DMS 273 treated with DMSO at 0.1 percent for 48 hours (cell line): ENCODE measurements around the gene DOCK2.
"Not testable (repeated sequence)": the region's sequence is repeated elsewhere in the genome, so short reads cannot be mapped to it uniquely, and the experiment has no call there.

ENCODE experiments used
- DNase-seq: peaks from one replicate; lab custom pipeline; 2025; lab: John Stamatoyannopoulos, UW

DOCK2 gene

GRCh38 chr5:169789417-169789940 is 152.4 kb downstream of the DOCK2 start:
- DNase-seq: no peak

DNA sequence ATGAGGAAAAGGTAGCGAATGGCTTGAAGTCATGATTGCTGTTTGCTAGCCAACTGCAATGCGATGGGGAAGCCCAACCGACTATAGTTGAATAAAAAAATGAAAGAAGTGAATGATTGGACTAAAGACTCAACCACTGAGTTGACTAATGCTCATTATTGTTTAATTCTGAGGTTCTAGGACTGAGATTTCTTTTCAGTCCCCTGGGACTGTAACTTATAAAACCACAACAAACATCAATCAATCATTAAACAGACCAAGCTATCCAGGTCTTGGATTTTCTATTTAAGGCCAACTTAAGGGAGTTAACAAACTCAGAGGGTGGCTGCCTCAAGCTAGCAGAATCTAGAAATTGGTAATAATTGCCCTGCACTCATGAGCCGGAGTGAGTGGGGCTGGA is 154.2 kb downstream of the DOCK2 start:
- no peak for DNase-seq

DNA sequence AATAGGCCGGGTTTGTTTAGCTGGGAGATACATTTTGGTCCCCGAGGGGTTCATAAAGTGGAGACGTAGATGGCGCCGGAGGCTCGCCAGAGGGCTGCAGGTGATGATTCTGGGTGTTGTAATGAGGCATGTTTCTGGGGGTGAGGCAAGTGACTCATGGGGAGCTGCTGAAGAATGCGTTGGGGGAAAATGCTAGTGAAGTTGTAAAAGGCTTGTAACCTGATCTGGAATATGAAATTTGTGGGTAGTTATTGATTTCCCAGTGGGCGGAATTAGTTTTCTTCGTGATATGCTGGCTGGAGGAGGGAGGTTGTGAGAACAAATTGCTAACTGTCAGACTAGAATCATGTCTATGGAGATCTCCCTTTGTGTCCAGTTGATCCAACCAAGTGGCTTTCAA is 158.3 kb downstream of the DOCK2 start:
- no peak for DNase-seq

DNA sequence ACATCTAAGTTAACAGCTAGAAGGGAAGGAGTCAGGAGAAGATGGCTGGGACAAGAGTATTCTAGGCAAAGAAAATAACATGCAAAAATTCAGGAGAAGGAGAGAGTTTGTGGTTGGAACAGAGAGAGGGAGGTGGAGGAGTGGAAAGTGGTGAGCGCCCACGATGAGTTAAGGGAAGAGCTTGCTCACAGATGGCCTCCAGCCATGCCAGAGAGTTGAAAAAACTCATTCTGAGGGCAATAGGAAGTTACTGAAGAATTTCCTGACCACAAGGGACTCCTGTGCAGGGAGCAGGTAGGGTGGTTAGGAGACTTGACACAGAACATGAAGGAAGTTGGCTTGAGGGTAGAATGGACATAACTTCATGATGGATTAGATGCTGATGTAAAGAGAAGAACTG is 159.7 kb downstream of the DOCK2 start:
- DNase-seq: no peak

- DNase-seq: no peak
Observed at GRCh38 chr5:169797577-169797976, 160.5 kb downstream of the DOCK2 start.

DNA sequence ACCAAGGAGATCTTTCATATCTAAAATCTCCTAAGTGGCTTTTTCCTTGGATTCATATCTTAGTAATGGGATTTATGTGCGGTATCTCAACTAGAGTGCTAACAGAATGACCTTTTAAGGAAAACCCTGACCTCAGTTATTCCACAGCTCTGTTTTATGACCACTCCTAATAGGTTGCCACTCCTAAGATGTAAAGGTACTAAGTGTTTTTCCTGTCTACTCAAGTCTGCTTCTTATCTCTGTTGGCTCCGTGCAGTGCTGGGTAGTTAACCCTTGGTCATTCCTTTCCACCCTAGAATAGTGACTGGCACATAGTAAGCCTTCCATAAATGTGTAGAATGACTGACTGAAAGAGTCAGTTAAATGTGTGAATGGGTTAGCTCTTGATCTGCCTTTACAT is 161.4 kb downstream of the DOCK2 start:
- DNase-seq: no peak

DNA sequence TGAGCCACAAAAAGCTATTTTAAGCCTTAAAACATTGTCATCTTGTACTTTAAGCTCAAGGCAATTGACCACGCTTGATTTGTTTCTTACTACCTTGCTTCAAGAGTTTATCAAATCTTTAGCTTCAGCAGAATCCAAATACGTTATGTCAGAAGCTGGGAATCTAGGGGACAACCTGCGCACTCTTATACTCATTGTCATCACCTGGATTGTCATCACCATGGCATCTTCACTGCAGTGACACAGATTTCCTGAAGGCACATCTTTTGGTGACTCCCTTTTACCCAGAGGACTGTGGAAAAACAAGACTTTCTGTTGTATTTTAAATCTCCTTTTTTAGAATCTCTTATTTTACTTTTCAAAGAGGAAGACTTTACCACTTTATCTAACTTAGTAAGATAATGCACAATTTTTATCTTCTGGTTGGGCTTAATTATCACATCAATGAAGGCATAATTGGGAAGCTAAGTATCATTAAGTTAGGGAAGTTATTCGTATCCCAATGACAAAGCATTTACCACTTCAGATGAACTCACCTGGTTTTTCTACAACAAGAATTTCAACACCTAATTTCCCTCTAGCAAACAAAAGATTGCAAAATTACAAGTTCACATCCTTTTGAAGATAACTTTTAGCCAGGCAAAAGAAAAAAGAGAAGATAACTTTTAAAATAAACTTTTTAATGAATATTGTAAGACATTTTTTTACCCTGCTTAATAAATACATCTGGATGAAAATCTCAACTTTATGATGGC is 162.0 kb downstream of the DOCK2 start:
- no peak for DNase-seq

GRCh38 chr5:169801324-169801777 is 164.3 kb downstream of the DOCK2 start:
- DNase-seq: no peak

GRCh38 chr5:169801781-169802180 is 164.7 kb downstream of the DOCK2 start:
- DNase-seq: no peak

- DNase-seq: no peak
Observed at GRCh38 chr5:169803077-169803981, 166.3 kb downstream of the DOCK2 start.

DNA sequence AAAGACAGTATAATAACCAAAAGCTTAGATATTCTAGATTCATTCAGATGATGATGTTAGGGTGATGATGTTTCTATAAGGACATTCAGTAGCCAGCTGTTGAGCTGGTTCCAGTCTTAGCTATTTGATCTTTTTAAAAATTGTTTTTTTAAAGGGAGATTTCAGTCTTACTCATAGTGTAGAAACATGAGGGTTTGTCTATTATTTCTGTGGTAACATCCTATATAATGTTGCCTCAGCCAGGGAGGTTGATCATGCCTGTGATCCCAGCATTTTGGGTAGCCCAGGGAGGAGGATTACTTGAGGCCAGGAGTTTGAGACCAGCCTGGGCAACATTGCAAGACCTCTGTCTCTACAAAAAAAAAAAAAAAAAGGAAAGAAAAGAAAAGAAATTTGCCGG is 167.8 kb downstream of the DOCK2 start:
- no peak for DNase-seq

GRCh38 chr5:169805527-169805934 is 168.5 kb downstream of the DOCK2 start:
- DNase-seq: no peak

DNA sequence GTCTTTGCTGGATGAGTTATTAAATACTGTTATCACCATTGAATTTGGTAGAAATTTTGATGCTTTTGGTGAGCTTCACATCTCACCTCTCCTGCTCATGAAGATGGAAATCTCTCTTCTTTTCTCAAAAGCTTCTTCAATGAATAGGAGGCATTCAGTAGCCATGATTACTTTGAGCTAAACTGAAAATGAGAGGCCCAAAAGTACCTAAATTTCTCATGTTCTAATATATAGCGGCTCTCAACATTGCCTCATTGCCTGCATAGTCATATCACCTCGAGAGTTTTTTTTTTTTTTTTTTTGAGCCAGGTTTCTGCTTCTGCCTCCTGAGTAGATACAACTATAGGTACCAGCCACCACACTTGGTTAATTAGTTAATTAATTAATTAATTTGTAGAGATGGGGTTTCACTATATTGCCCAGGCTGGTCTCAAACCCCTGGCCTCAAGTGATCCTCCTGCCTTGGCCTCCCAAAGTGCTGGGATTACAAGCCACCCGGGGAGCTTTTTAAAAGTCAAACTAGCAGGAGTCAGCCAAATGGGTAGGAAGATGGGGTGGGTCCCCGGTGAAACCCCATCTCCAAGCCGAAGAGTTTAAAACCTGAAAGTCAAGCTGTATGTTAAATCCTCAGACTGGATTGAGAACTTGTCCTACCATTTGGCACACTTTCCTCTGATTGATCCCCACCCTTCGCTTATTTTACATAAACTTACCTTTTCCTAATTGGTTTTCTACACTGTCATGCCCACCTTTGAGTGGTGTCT is 169.0 kb downstream of the DOCK2 start:
- no peak for DNase-seq

DNA sequence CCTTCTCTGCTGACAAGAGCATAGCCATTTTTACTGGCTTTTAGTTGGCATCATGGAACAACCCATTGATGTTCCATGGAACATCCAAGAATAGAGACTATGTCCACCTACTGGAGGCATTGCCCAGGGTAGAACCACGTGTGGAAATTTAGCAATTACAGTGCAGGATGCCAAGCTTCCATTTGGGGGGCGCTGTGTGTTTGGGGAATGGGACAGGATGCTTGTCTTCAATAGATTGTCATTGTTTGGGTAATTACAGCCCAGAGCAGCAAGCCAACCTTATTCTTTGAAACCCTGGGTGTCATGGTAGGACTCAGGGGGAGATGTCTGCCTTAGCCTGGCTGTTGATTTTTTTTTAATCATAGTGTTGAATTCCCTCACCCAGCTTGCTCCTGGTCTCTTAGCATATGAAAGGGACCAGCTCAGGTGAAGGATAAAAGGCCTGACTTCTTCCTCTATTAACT is 171.1 kb downstream of the DOCK2 start:
- DNase-seq: no peak

- not testable (repeated sequence) for DNase-seq
Observed at GRCh38 chr5:169808880-169809279, 171.8 kb downstream of the DOCK2 start.

DNA sequence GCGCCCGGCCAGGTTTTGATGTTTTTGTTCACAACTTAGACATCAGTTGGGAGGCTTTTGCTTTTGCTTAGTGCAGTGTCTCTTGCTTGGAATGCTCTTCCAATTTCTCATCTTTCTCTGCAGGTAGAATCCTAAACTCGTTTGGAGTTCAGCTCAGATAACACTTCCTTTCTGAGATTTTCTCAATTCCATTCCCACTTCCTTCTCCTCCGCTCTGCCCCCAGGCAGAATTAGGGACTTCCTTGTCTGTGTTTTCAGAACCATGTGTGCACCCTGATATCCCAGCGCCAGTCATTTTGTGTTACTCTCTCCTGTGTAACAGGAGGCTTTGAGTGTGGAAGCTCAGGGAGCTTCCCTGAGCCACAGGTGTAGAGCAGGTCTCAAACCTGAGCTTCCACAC is 172.2 kb downstream of the DOCK2 start:
- no peak for DNase-seq

DNA sequence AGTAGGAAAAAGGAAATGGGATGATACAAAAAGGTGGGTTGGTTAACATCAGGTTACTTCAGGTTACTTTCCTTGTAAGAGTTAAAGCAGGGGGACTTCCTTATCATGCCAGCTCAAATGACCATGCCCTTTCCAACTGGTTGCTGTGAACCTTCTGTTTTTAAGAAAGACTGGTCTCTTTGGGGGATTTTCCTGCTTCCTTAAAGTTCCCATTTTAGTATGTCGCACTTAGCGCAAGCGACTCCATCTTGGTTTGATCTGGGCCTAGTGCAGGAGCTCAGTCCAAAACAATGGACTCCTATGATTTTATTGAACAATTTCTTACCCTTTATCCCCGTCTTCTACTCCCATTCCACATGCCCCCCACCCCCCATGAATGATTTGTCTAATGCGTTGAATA is 173.4 kb downstream of the DOCK2 start:
- DNase-seq: no peak

GRCh38 chr5:169811023-169811422 is 173.9 kb downstream of the DOCK2 start:
- no peak for DNase-seq

DNA sequence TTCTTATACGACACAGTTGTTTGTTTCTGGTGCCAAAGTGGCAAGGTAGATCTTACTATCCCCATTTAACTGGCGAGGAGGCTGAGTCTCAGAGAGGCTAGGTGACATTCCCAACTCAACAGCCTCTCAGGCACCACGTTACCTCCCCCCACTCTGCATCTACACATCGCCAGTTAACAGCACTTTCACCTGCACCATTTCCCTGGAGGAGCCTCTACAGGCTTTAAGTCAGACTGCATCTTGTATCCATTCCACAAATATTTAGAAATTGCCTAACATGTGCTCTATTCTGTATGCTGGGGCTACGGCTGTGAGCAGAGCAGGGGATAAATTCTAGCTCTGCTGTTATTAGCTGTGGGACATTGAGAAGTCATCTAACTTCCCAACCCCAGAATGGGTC is 174.6 kb downstream of the DOCK2 start:
- DNase-seq: no peak

DNA sequence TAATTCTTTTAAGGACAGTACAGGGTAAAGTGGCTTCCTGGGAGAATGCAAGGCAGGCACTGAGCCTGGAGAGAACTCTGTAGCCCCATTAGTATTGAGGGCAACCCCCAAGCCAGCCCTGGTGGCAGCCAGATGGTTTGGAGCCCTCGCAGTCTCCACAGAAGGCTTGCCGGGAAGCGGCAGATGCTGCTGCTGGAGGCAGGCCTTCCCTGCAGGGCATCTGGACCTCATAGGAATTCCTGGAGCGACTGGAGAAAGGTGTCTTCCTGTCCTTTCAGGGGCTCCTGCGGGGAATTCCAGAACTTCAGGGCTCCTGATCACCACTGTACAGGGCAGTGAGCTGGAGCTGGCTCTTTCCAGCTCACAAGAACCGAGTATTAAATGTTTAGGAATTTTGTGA is 175.7 kb downstream of the DOCK2 start:
- peak; percentile 61 for DNase-seq

DNA sequence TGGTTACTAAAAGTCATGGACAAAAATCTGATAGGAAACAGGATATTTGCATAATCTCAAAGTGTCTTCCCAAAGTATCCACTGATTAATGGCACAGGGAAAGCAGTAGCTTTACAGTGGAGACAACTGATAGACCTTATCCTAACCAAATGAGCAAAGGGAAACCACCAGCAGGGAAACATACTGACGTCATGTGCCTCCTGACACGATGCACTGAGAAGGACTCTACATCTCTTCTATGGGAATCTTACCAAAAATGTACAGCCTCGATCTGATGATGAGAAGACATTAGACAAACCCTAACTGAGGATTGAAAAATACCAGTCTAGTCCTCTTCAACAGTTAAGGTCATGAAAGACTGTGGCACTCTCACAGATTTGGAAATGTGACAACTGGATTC is 177.0 kb downstream of the DOCK2 start:
- no peak for DNase-seq

GRCh38 chr5:169814522-169814921 is 177.4 kb downstream of the DOCK2 start:
- DNase-seq: no peak
